Smooth muscle cell (in vitro differentiated cells): ENCODE data around the gene AATK. TPM values are rescaled to one million over a fixed set of nuclear protein-coding genes. Genes with fewer than 3 reads are reported as not detected.

ENCODE experiments used
- DNase-seq: peaks from one replicate; lab custom pipeline; 2025; ENCODE audit not compliant: unreplicated experiment; lab: John Stamatoyannopoulos, UW
- H2AFZ ChIP-seq: fragments of 200-600 bp; sonication (generic); 2 replicates; pipeline ENCODE4 v1.6.0; 2016; ENCODE audit warnings: antibody characterized with exemption, low read depth, mild to moderate bottlenecking
- H3F3A ChIP-seq: fragments of 200-600 bp; sonication (generic); 2 replicates; pipeline ENCODE4 v1.6.0; 2017; ENCODE audit warnings: antibody characterized with exemption, low read depth
- H3K27ac ChIP-seq: fragments of 200-600 bp; sonication (generic); 2 replicates; pipeline ENCODE4 v1.5.1; 2016; ENCODE audit warnings: low read depth, mild to moderate bottlenecking
- H3K27me3 ChIP-seq: fragments of 200-600 bp; sonication (generic); 2 replicates; pipeline ENCODE4 v1.6.1; 2016; ENCODE audit warnings: low read depth, mild to moderate bottlenecking
- H3K36me3 ChIP-seq: fragments of 200-600 bp; sonication (generic); 2 replicates; pipeline ENCODE4 v1.5.1; 2016; ENCODE audit warnings: low read depth
- H3K4me1 ChIP-seq: fragments of 200-600 bp; sonication (generic); 2 replicates; pipeline ENCODE4 v1.5.1; 2016; ENCODE audit warnings: low read depth
- H3K4me2 ChIP-seq: fragments of 200-600 bp; sonication (generic); 2 replicates; pipeline ENCODE4 v1.6.0; 2016; ENCODE audit warnings: mild to moderate bottlenecking
- H3K4me3 ChIP-seq: fragments of 200-600 bp; sonication (generic); 2 replicates; pipeline ENCODE4 v1.5.1; 2016; ENCODE audit warnings: mild to moderate bottlenecking
- H3K79me2 ChIP-seq: fragments of 200-600 bp; sonication (generic); 2 replicates; pipeline ENCODE4 v1.6.0; 2016; ENCODE audit warnings: low read depth, mild to moderate bottlenecking
- H3K9ac ChIP-seq: fragments of 200-600 bp; sonication (generic); 2 replicates; pipeline ENCODE4 v1.6.0; 2016; ENCODE audit warnings: low read depth
- H3K9me3 ChIP-seq: fragments of 200-600 bp; sonication (generic); replicated peaks from 2 replicates; pipeline ENCODE4 v1.5.1; 2016; ENCODE audit warnings: low read depth
- H4K20me1 ChIP-seq: fragments of 200-600 bp; sonication (generic); 2 replicates; pipeline ENCODE4 v1.6.0; 2016; ENCODE audit warnings: low read depth
- WGBS: methylation state at CpG from one replicate; pipeline ENCODE4 v1.1.7; 2016; ENCODE audit warnings: low lambda C conversion rate; 5-methylcytosine and 5-hydroxymethylcytosine counted together
- polyA plus RNA-seq: library from polyadenylated mRNA; unstranded; fragments of >200 nt; fragmentation: Nextera tagmentation; extraction: Ambion mirVana; gene quantifications from 2 replicates; pipeline ENCODE4 v1.2.1, GENCODE V29; 2016
- total RNA-seq: library from RNA; depleted of rRNA; stranded (reverse); fragments of >200 nt; gene quantifications from 2 replicates; pipeline ENCODE4 v1.2.3, GENCODE V29; 2014
- TF ChIP-seq, protein P1 (sequence below): fragments of 200-600 bp; sonication (generic); IDR thresholded peaks from 2 replicates; pipeline ENCODE4 v1.5.1; 2017; ENCODE audit warnings: borderline replicate concordance, mild to moderate bottlenecking, antibody characterized with exemption; ENCODE audit not compliant: insufficient read depth, poor library complexity, severe bottlenecking

The AATK gene
- total and polyA plus RNA-seq, 2 experiments from 2014 or later: 0.61 to 0.67 TPM

GRCh38 chr17:81086789-81087551 is 79.1 kb downstream of the AATK start:
- Histone ChIP-seq H4K20me1 (peaks cover 66% of the 10 kb centered on the region), H3K27ac (no peak overlapping the region)

GRCh38 chr17:81085420-81085911 is 80.6 kb downstream of the AATK start:
- DNase-seq: no peak
- H3K4me2 ChIP-seq: no peak overlapping the region
- no peaks in the 10 kb centered on the region for H3K9me3 ChIP-seq
- TF ChIP-seq, protein P1, sequence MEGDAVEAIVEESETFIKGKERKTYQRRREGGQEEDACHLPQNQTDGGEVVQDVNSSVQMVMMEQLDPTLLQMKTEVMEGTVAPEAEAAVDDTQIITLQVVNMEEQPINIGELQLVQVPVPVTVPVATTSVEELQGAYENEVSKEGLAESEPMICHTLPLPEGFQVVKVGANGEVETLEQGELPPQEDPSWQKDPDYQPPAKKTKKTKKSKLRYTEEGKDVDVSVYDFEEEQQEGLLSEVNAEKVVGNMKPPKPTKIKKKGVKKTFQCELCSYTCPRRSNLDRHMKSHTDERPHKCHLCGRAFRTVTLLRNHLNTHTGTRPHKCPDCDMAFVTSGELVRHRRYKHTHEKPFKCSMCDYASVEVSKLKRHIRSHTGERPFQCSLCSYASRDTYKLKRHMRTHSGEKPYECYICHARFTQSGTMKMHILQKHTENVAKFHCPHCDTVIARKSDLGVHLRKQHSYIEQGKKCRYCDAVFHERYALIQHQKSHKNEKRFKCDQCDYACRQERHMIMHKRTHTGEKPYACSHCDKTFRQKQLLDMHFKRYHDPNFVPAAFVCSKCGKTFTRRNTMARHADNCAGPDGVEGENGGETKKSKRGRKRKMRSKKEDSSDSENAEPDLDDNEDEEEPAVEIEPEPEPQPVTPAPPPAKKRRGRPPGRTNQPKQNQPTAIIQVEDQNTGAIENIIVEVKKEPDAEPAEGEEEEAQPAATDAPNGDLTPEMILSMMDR: no peak
- H3K27me3 ChIP-seq: no peaks in the 10 kb centered on the region
- no peaks in the 10 kb centered on the region for H3K4me1 ChIP-seq
- WGBS: 97% methylated on average over 20 of the region's 20 CpGs
- H2AFZ ChIP-seq: no peak overlapping the region
- H4K20me1 ChIP-seq: peaks cover 72% of the 10 kb centered on the region
- H3K27ac ChIP-seq: no peak overlapping the region
- H3F3A ChIP-seq: no peaks in the 10 kb centered on the region
- no peak overlapping the region for H3K4me3 ChIP-seq
- no peak overlapping the region for H3K9ac ChIP-seq
- no peaks in the 10 kb centered on the region for H3K36me3 ChIP-seq
- no peaks in the 10 kb centered on the region for H3K79me2 ChIP-seq

More at GRCh38 chr17:81086789-81087551, 79.1 kb downstream of the AATK start:
- H3K79me2 ChIP-seq: no peaks in the 10 kb centered on the region
- DNase-seq: no peak
- H2AFZ ChIP-seq: no peak overlapping the region
- H3K4me2 ChIP-seq: no peak overlapping the region
- H3K27me3 ChIP-seq: no peaks in the 10 kb centered on the region
- no peaks in the 10 kb centered on the region for H3F3A ChIP-seq
- 93% methylated on average over 32 of the region's 32 CpGs for WGBS
- no peaks in the 10 kb centered on the region for H3K36me3 ChIP-seq
- H3K4me1 ChIP-seq: no peaks in the 10 kb centered on the region
- no peaks in the 10 kb centered on the region for H3K9me3 ChIP-seq
- H3K9ac ChIP-seq: no peak overlapping the region
- TF ChIP-seq, protein P1: no peak
- H3K4me3 ChIP-seq: no peak overlapping the region

- TF ChIP-seq, protein P1: no peak
- DNase-seq: no peak
- H3K36me3 ChIP-seq: no peaks in the 10 kb centered on the region
- H3K9me3 ChIP-seq: no peaks in the 10 kb centered on the region
- H3K4me2 ChIP-seq: no peak overlapping the region
- 95% methylated on average over 26 of the region's 26 CpGs for WGBS
- H3K27ac ChIP-seq: no peak overlapping the region
- no peaks in the 10 kb centered on the region for H3K27me3 ChIP-seq
- H4K20me1 ChIP-seq: peaks cover 72% of the 10 kb centered on the region
- no peak overlapping the region for H3K9ac ChIP-seq
- H3F3A ChIP-seq: no peaks in the 10 kb centered on the region
- no peaks in the 10 kb centered on the region for H3K4me1 ChIP-seq
- H2AFZ ChIP-seq: no peak overlapping the region
- H3K4me3 ChIP-seq: no peak overlapping the region
- H3K79me2 ChIP-seq: no peaks in the 10 kb centered on the region
Measured at GRCh38 chr17:81084680-81085419, 81.2 kb downstream of the AATK start.
